ENCODE results near the gene RXRG.
A peak's percentile ranks its signal among the peaks of the same experiment; 100 is the strongest.

Gene RXRG

DNA sequence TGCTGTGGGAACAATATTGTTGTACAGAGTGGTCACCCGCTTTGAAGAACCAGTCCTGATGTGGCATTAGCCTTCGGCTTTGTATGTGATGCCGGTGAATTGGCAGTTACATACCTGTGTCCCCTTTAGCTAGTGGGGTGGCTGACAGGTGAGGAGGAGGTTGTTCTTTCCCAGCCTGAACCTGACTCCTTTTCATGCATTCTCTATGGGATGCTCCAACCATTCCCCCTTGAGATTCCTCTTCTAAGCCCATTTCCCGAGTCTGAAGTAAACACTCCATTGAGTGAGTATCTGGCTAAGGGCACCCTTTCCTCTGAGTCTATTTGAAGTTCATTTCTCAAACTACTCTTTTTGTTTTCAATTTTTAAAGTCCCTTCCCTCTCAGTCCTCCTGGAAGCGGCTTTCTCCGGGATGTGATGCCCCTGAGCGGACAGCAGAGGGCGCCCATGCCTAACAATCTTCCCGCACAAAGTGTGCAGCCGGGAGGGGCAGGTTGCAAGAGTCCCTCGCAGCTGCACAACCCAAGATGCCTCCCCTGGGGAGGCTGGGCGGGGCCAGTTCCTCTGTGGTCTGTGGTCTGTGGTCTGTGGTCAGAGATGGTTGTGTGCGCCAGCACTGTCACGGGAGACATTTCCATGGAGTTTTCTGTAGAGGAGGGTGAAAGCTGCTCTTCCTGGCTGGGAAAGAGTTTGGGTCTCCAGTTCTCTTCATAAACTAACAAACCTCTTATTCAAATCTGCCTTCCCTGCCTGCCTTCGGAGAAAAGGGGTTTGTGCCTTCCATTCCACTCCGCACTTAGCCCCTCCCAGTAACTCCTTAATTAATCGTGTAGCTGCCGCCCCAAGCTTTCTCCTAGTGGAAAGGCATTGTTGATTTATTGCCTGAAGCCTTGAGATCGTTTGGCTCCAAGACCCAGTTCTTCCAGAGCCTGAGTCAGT, 52.0 kb downstream of the RXRG start:
- H3K4me3 ChIP-seq (replicated peaks in 1 of 2; ENCODE audit: low read depth in 2 of 2, low read length in 2 of 2) = no peak overlapping the region
- TF ChIP-seq, protein P1, sequence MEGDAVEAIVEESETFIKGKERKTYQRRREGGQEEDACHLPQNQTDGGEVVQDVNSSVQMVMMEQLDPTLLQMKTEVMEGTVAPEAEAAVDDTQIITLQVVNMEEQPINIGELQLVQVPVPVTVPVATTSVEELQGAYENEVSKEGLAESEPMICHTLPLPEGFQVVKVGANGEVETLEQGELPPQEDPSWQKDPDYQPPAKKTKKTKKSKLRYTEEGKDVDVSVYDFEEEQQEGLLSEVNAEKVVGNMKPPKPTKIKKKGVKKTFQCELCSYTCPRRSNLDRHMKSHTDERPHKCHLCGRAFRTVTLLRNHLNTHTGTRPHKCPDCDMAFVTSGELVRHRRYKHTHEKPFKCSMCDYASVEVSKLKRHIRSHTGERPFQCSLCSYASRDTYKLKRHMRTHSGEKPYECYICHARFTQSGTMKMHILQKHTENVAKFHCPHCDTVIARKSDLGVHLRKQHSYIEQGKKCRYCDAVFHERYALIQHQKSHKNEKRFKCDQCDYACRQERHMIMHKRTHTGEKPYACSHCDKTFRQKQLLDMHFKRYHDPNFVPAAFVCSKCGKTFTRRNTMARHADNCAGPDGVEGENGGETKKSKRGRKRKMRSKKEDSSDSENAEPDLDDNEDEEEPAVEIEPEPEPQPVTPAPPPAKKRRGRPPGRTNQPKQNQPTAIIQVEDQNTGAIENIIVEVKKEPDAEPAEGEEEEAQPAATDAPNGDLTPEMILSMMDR (IDR thresholded peaks at IDR 0.05; ENCODE audit: low read depth, low read length) = peak; percentile 90
- DNase-seq (ENCODE audit: low read depth in 2 of 2) = peak; percentile 89 to 90

DNA sequence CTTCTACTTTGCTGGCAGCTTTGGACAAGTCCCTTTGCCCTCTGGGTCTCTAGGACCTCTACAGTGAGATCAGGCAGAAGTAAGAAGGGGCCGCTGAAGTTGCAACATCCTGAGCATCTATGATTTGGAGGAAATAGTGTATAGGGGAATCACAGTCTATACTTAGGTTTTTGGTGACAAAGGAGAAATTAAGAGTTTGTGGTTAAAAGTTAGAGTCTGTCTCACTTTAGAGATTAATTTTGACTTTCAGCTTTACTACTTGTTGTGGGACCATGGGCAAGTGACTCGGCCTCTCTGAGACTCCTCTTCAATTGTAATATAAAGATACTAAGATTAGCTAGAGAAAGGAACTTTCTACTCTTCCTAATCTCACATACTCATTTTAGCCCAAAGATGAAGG, 55.3 kb downstream of the RXRG start:
- H3K4me3 ChIP-seq (replicated peaks in 1 of 2; ENCODE audit: low read depth in 2 of 2, low read length in 2 of 2) = no peak overlapping the region
- no peak for DNase-seq (ENCODE audit: low read depth in 2 of 2)
- TF ChIP-seq, protein P1 (IDR thresholded peaks at IDR 0.05; ENCODE audit: low read depth, low read length) = no peak

DNA sequence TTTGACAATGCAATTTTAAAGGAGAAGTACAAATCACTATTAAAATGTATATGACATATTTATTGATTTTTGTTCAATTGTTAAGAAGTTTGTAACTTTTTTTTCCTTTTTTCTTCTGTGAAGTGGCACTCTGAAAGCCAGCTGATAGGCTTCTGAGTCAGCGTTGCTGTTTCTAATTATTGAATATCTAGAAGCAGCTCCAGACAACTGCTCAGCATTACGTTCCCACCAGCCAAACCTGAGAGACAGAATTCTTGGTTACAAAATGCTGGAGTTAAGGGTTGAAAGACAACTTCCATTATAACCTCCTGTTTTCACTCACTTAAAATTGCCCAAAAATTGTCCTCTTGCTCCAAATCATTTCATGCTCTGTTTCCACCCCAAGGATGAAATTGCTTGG, 57.0 kb downstream of the RXRG start:
- no peak overlapping the region for H3K4me3 ChIP-seq (replicated peaks in 1 of 2; ENCODE audit: low read depth in 2 of 2, low read length in 2 of 2)
- no peak for DNase-seq (ENCODE audit: low read depth in 2 of 2)
- TF ChIP-seq, protein P1 (IDR thresholded peaks at IDR 0.05; ENCODE audit: low read depth, low read length) = no peak

DNA sequence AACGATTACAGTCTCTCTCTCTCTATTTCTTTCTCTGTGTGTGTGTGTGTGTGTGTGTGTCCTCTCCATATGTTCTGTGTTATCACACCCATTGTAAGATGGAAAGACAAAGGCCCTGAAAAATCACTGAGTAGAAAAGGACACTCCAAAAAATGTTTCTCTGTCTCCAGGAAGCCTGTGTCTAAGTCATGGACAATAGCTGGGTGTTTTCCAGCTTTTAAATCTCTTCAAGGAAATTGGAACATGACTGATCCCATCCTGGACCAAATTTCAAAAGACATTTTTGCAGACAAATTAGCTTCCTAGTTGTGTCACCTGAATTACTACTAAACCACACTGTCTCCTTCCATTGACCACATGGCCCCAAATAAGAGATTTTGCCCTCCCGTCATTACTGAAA, 57.4 kb downstream of the RXRG start:
- H3K4me3 ChIP-seq (replicated peaks in 1 of 2; ENCODE audit: low read depth in 2 of 2, low read length in 2 of 2) = no peak overlapping the region
- TF ChIP-seq, protein P1 (IDR thresholded peaks at IDR 0.05; ENCODE audit: low read depth, low read length) = no peak
- no peak for DNase-seq (ENCODE audit: low read depth in 2 of 2)

DNA sequence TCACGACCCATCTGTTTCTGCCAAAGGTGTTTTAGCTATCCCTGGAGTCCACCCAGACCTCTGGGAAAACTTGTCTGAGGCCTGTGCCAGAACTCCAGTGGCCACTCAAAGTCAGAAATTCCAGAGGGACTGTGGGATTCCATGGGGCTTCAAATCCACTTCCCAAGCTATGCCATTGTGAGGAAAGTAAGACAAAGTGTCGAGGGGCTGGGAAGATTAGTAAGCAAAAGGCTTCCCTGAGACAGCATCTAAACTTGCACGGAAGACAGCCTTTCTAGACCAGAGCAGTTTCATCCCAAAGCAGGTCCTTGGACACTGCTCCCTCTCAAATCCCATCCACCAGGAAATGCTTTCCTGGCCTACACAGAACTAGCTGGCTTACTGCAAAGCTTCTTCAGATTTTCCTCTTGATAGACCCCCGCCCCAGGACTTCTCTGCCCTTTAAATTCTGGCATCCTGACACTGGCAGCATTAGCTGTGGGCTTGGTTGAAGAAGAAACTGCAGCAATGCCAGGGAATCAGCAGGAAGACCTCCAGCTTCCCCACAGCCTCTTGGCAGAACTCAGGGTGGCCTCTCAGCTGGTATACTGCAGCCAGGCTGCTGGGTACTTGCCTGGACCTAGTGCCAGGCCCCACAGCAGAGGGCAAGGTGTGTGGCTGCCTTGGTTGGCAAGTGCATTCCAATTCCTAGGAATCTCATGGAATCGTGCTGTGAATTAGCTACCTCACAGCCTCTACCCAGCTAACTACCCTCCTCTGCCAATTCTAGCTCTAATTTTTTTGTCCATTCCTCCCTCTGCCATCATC, 61.1 kb downstream of the RXRG start:
- H3K4me3 ChIP-seq (replicated peaks in 1 of 2; ENCODE audit: low read depth in 2 of 2, low read length in 2 of 2) = no peak overlapping the region
- DNase-seq (ENCODE audit: low read depth in 2 of 2) = no peak
- TF ChIP-seq, protein P1 (IDR thresholded peaks at IDR 0.05; ENCODE audit: low read depth, low read length) = no peak

DNA sequence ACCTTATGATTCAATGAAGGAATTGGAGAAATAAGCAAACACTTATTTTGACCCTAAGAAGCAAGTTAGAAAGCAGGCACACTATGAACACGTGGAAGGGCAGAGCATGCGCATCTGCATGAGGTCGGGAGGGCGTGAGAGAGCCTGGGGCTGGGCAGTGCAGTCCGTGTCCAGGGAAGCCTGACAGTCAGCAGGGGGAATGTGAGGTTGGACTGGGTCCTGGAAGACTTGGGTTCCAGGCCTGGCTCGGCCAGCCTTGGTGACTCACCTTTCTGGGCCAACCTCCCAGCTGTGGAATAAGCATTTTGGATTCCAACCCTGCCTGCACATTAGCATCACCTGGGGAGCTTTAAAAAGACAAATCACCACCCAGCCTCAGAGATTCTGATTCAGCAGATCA, 61.9 kb downstream of the RXRG start:
- TF ChIP-seq, protein P1 (IDR thresholded peaks at IDR 0.05; ENCODE audit: low read depth, low read length) = no peak
- H3K4me3 ChIP-seq (replicated peaks in 1 of 2; ENCODE audit: low read depth in 2 of 2, low read length in 2 of 2) = no peak overlapping the region
- peak; percentile 43 to 65 for DNase-seq (ENCODE audit: low read depth in 2 of 2)

All from cardiac fibroblast (primary cell).